CD14-positive monocyte (primary cell): ENCODE measurements around the gene LDLRAD2. TPM values are rescaled to one million over a fixed set of nuclear protein-coding genes. Genes with fewer than 3 reads are reported as not detected.

Source experiments
- DNase-seq, 3 donors: peaks; one replicate each; pipeline ENCODE4 v3.0.0-alpha.2; 2011 to 2022
- H2AFZ ChIP-seq: 2 replicates; pipeline ENCODE4 v1.6.0; 2012; ENCODE audit warnings: mild to moderate bottlenecking, low read depth, low read length, inconsistent platforms; ENCODE audit not compliant: insufficient read depth, poor library complexity, severe bottlenecking
- H3K27ac ChIP-seq, 2 donors: 1 replicate in 1 of 2; 2 replicates in 1 of 2; pipeline ENCODE4 v1.5.1; 2012 to 2013; ENCODE audit warnings: low read length in 2 of 2, control low read depth in 1 of 2, inconsistent platforms in 1 of 2, low read depth in 1 of 2, mild to moderate bottlenecking in 1 of 2
- H3K27me3 ChIP-seq, 2 donors: one replicate each; pipeline versions ENCODE4 v1.6.0 to v1.6.1; 2011 to 2013; ENCODE audit warnings: low read length in 2 of 2; ENCODE audit not compliant: control insufficient read depth in 2 of 2, insufficient read depth in 2 of 2
- H3K36me3 ChIP-seq, 2 donors: replicated peaks in 1 of 2; 1 replicate in 1 of 2; 2 replicates in 1 of 2; pipeline versions ENCODE4 v1.5.1 to v1.6.1; 2012 to 2013; ENCODE audit warnings: low read length in 2 of 2, control low read depth in 1 of 2, inconsistent platforms in 1 of 2, mild to moderate bottlenecking in 1 of 2; ENCODE audit not compliant: insufficient read depth in 2 of 2, control insufficient read depth in 1 of 2
- H3K4me1 ChIP-seq, 2 donors: 1 replicate in 1 of 2; 2 replicates in 1 of 2; pipeline versions ENCODE4 v1.5.1 to v1.6.1; 2012 to 2013; ENCODE audit warnings: low read length in 2 of 2, control low read depth in 1 of 2, inconsistent platforms in 1 of 2, mild to moderate bottlenecking in 1 of 2, moderate library complexity in 1 of 2; ENCODE audit not compliant: insufficient read depth in 2 of 2, control insufficient read depth in 1 of 2
- H3K4me2 ChIP-seq: replicated peaks from 2 replicates; pipeline ENCODE3; 2012; ENCODE audit warnings: low read length, moderate library complexity, mild to moderate bottlenecking; ENCODE audit not compliant: poor library complexity, severe bottlenecking; ENCODE audit errors: extremely low read depth
- H3K4me3 ChIP-seq, 3 experiments: fragments of 200-600 bp in 1 of 3; sonication (generic) in 1 of 3; replicated peaks in 1 of 3; 1 replicate in 2 of 3; 2 replicates in 1 of 3; pipeline ENCODE4 v1.5.1; 2011 to 2013; ENCODE audit warnings: low read length in 3 of 3, mild to moderate bottlenecking in 3 of 3, control low read depth in 2 of 3, low read depth in 2 of 3, inconsistent platforms in 1 of 3, moderate library complexity in 1 of 3
- H3K79me2 ChIP-seq: 2 replicates; pipeline ENCODE4 v1.6.0; 2012; ENCODE audit warnings: mild to moderate bottlenecking, control low read depth, inconsistent platforms, low read length, moderate library complexity; ENCODE audit not compliant: insufficient read depth
- H3K9ac ChIP-seq: 2 replicates; pipeline ENCODE4 v1.6.0; 2017; ENCODE audit warnings: low read length, mild to moderate bottlenecking; ENCODE audit not compliant: insufficient read depth, poor library complexity, severe bottlenecking
- H3K9me3 ChIP-seq, 2 donors: replicated peaks in 1 of 2; 1 replicate in 1 of 2; 2 replicates in 1 of 2; pipeline versions ENCODE4 v1.5.1 to v1.6.1; 2012 to 2013; ENCODE audit warnings: low read length in 2 of 2, control low read depth in 1 of 2; ENCODE audit not compliant: control insufficient read depth in 1 of 2, insufficient read depth in 1 of 2
- H4K20me1 ChIP-seq: 2 replicates; pipeline ENCODE4 v1.6.0; 2012; ENCODE audit warnings: mild to moderate bottlenecking, low read length, control low read depth, moderate library complexity; ENCODE audit not compliant: insufficient read depth
- H3K27ac Mint-ChIP-seq, 7 donors: one replicate each; pipeline ENCODE4 v1.8.0; 2020; ENCODE audit warnings: mild to moderate bottlenecking in 7 of 7, mixed read lengths in 7 of 7, moderate library complexity in 6 of 7, inconsistent platforms in 2 of 7
- H3K27me3 Mint-ChIP-seq, 3 donors: one replicate each; pipeline ENCODE4 v1.8.0; 2021 to 2022; ENCODE audit warnings: low read depth in 3 of 3, mild to moderate bottlenecking in 3 of 3, mixed read lengths in 3 of 3, moderate library complexity in 3 of 3, inconsistent platforms in 1 of 3
- H3K36me3 Mint-ChIP-seq, 2 donors: one replicate each; pipeline ENCODE4 v1.8.0; 2020; ENCODE audit warnings: mixed read lengths in 2 of 2, inconsistent platforms in 1 of 2, mild to moderate bottlenecking in 1 of 2
- H3K4me1 Mint-ChIP-seq: one replicate; pipeline ENCODE4 v1.8.0; 2020; ENCODE audit warnings: mild to moderate bottlenecking, mixed read lengths
- H3K4me3 Mint-ChIP-seq, 2 donors: one replicate each; pipeline ENCODE4 v1.8.0; 2020; ENCODE audit warnings: mild to moderate bottlenecking in 2 of 2, mixed read lengths in 2 of 2, moderate library complexity in 1 of 2
- H3K9me3 Mint-ChIP-seq, 7 donors: one replicate each; pipeline ENCODE4 v1.8.0; 2020 to 2022; ENCODE audit warnings: mixed read lengths in 7 of 7, mild to moderate bottlenecking in 6 of 7, moderate library complexity in 6 of 7, inconsistent platforms in 2 of 7
- WGBS: methylation state at CpG from one replicate; pipeline ENCODE4 v1.1.5; 2013; ENCODE audit warnings: missing lambda C conversion rate; ENCODE audit not compliant: insufficient coverage; 5-methylcytosine and 5-hydroxymethylcytosine counted together
- intact Hi-C, 2 donors: fragments of 100-400 bp; cut with micrococcal nuclease; formaldehyde crosslinking; loops; one replicate each; pipeline versions ENCODE4 v1.15.0 to v1.15.1; 2023
- polyA plus RNA-seq, 3 donors: library from polyadenylated mRNA; depleted of rRNA in 1 of 3; unstranded in 2 of 3; stranded (reverse) in 1 of 3; fragments of 300-500 nt in 2 of 3; fragments of >200 nt in 1 of 3; fragmentation: Illumina TruSeq in 2 of 3; gene quantifications; 1 replicate in 2 of 3; 2 replicates in 1 of 3; pipeline ENCODE4 v1.2.3, GENCODE V29; 2012 to 2021
- TF ChIP-seq, protein P1 (sequence below): fragments of 200-600 bp; IDR thresholded peaks from one replicate; pipeline ENCODE4 v1.8.0; 2022; ENCODE audit warnings: antibody characterized with exemption, mild to moderate bottlenecking

LDLRAD2 gene
- polyA plus RNA-seq, 3 donors, result 0.63 TPM; not detected in 2

- Histone ChIP-seq H3K27ac (no peak overlapping the region), H3K4me3 (no peak overlapping the region), H2AFZ (no peak overlapping the region), H3K36me3 (no peaks in the 10 kb centered on the region), H3K9me3 (peaks cover 0 to 3% of the 10 kb centered on the region in 2 donors), H3K9ac (no peak overlapping the region), H3K27me3 (no peaks in the 10 kb centered on the region), H3K4me1 (no peaks in the 10 kb centered on the region), H3K4me2 (no peak overlapping the region), H3K79me2 (no peaks in the 10 kb centered on the region), H4K20me1 (no peaks in the 10 kb centered on the region)
- TF ChIP-seq, protein P1, sequence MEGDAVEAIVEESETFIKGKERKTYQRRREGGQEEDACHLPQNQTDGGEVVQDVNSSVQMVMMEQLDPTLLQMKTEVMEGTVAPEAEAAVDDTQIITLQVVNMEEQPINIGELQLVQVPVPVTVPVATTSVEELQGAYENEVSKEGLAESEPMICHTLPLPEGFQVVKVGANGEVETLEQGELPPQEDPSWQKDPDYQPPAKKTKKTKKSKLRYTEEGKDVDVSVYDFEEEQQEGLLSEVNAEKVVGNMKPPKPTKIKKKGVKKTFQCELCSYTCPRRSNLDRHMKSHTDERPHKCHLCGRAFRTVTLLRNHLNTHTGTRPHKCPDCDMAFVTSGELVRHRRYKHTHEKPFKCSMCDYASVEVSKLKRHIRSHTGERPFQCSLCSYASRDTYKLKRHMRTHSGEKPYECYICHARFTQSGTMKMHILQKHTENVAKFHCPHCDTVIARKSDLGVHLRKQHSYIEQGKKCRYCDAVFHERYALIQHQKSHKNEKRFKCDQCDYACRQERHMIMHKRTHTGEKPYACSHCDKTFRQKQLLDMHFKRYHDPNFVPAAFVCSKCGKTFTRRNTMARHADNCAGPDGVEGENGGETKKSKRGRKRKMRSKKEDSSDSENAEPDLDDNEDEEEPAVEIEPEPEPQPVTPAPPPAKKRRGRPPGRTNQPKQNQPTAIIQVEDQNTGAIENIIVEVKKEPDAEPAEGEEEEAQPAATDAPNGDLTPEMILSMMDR, result no peak
- no peak overlapping the region for H3K27ac Mint-ChIP-seq
- WGBS, result no CpG with 5 or more reads among the region's 1 CpG
- intact Hi-C loops, result no loop called here
- H3K4me3 Mint-ChIP-seq, result no peak overlapping the region
- peaks cover 0 to 4% (median 2%) of the 10 kb centered on the region in 3 donors for H3K27me3 Mint-ChIP-seq
- peaks cover 0 to 6% (median 4%) of the 10 kb centered on the region in 7 donors for H3K9me3 Mint-ChIP-seq
- no peak for DNase-seq
- no peaks in the 10 kb centered on the region for H3K36me3 Mint-ChIP-seq
- peaks cover 10% of the 10 kb centered on the region for H3K4me1 Mint-ChIP-seq
Measured at GRCh38 chr1:21866707-21867043, 54.6 kb downstream of the LDLRAD2 start.

GRCh38 chr1:21867451-21867996, 55.5 kb downstream of the LDLRAD2 start:
- no peaks in the 10 kb centered on the region for H3K36me3 ChIP-seq
- WGBS, result 100% methylated on average over 1 of the region's 5 CpGs
- no peaks in the 10 kb centered on the region for H3K36me3 Mint-ChIP-seq
- H2AFZ ChIP-seq, result no peak overlapping the region
- no peak overlapping the region for H3K27ac Mint-ChIP-seq
- H3K4me3 ChIP-seq, result no peak overlapping the region
- no peaks in the 10 kb centered on the region for H3K79me2 ChIP-seq
- TF ChIP-seq, protein P1, result no peak
- H3K27me3 ChIP-seq, result no peaks in the 10 kb centered on the region
- H3K4me3 Mint-ChIP-seq, result no peak overlapping the region
- no peaks in the 10 kb centered on the region for H4K20me1 ChIP-seq
- H3K27ac ChIP-seq, result no peak overlapping the region
- H3K9me3 ChIP-seq, result no peaks in the 10 kb centered on the region
- peaks cover 0 to 4% (median 2%) of the 10 kb centered on the region in 3 donors for H3K27me3 Mint-ChIP-seq
- no peak overlapping the region for H3K4me2 ChIP-seq
- no peak for DNase-seq
- peaks cover 0 to 1% (median 0%) of the 10 kb centered on the region in 7 donors for H3K9me3 Mint-ChIP-seq
- H3K4me1 ChIP-seq, result no peaks in the 10 kb centered on the region
- H3K4me1 Mint-ChIP-seq, result peaks cover 10% of the 10 kb centered on the region
- intact Hi-C loops, result no loop called here
- no peak overlapping the region for H3K9ac ChIP-seq
